Measurements from ENCODE around the gene DLG2. TPM values are rescaled to one million over a fixed set of nuclear protein-coding genes. Genes with fewer than 3 reads are reported as not detected.

Gene DLG2
- total RNA-seq, 1 donor: 1.3 TPM

- DNase-seq (ENCODE audit: low read depth): no peak
- H3K4me3 ChIP-seq (ENCODE audit: low read depth, low read length): no peak overlapping the region
- TF ChIP-seq, protein P1, sequence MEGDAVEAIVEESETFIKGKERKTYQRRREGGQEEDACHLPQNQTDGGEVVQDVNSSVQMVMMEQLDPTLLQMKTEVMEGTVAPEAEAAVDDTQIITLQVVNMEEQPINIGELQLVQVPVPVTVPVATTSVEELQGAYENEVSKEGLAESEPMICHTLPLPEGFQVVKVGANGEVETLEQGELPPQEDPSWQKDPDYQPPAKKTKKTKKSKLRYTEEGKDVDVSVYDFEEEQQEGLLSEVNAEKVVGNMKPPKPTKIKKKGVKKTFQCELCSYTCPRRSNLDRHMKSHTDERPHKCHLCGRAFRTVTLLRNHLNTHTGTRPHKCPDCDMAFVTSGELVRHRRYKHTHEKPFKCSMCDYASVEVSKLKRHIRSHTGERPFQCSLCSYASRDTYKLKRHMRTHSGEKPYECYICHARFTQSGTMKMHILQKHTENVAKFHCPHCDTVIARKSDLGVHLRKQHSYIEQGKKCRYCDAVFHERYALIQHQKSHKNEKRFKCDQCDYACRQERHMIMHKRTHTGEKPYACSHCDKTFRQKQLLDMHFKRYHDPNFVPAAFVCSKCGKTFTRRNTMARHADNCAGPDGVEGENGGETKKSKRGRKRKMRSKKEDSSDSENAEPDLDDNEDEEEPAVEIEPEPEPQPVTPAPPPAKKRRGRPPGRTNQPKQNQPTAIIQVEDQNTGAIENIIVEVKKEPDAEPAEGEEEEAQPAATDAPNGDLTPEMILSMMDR (IDR thresholded peaks at IDR 0.05; ENCODE audit: insufficient read depth, low read depth, low read length): no peak
Observed at GRCh38 chr11:83706566-83706965, 1920.6 kb downstream of the DLG2 start.

GRCh38 chr11:83702796-83703195 is 1924.3 kb downstream of the DLG2 start:
- no peak for DNase-seq (ENCODE audit: low read depth)
- TF ChIP-seq, protein P1 (IDR thresholded peaks at IDR 0.05; ENCODE audit: insufficient read depth, low read depth, low read length): no peak

GRCh38 chr11:83697518-83697917 is 1929.6 kb downstream of the DLG2 start:
- no peak for DNase-seq (ENCODE audit: low read depth)
- TF ChIP-seq, protein P1 (IDR thresholded peaks at IDR 0.05; ENCODE audit: insufficient read depth, low read depth, low read length): no peak
- no peak overlapping the region for H3K4me3 ChIP-seq (ENCODE audit: low read depth, low read length)

More at GRCh38 chr11:83702796-83703195, 1924.3 kb downstream of the DLG2 start:
- no peak overlapping the region for H3K4me3 ChIP-seq (ENCODE audit: low read depth, low read length)

DNA sequence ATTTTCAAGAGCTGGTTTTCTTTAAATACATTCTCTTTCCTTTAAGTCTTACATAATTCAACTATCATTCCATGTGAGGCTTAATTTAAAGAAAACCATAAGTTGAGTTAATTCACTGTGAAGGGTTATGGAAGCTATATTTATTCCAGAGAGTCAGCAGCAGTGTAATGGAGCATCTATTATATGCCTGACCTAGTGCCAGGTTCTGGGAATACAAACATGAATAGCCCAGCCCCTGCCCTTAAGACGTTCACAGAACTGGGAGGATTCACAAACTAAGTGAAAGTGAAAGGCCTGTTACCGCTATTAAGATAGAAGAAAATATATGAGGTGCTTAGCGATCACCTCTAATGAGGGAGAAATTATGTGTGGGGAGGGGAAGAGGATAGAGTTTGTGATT is 1932.1 kb downstream of the DLG2 start:
- H3K4me3 ChIP-seq (ENCODE audit: low read depth, low read length): no peak overlapping the region
- no peak for DNase-seq (ENCODE audit: low read depth)
- TF ChIP-seq, protein P1 (IDR thresholded peaks at IDR 0.05; ENCODE audit: insufficient read depth, low read depth, low read length): no peak

- TF ChIP-seq, protein P1 (IDR thresholded peaks at IDR 0.05; ENCODE audit: insufficient read depth, low read depth, low read length): no peak
- no peak overlapping the region for H3K4me3 ChIP-seq (ENCODE audit: low read depth, low read length)
- no peak for DNase-seq (ENCODE audit: low read depth)
Observed at GRCh38 chr11:83694191-83694910, 1932.8 kb downstream of the DLG2 start.

DNA sequence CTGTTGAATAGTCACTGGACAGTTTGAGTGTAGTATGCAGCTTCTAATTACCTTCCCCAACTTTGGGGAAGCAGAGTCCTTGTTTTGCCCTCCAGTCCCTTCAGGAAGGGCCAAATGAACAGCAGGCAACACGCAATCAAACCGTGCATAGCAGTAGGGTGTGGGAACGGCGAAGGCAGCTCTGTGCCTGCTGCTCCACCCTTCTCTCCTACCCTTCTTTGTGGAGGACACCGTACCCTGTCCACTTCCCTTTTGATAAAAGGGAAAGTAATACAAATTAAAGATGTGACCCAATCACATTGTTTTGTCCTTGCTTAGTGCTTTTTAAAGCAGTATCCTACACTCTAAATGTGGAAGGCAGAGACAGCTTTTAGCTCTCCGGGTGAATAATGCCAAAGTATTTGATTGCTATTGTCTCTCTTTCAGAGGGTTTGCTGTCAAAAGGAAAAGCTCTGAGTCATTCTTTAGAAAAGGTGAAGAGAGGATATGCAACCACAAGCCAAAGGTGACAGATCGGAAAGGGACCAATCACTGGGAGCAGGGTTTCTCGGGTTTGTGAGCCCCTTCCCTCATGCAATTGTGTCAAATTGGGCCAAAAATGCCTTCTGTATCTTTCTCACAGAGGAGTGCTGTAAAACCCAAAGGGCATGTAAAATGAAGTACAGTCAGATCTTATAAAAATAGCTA is 1933.7 kb downstream of the DLG2 start:
- TF ChIP-seq, protein P1 (IDR thresholded peaks at IDR 0.05; ENCODE audit: insufficient read depth, low read depth, low read length): no peak
- DNase-seq (ENCODE audit: low read depth): no peak
- no peak overlapping the region for H3K4me3 ChIP-seq (ENCODE audit: low read depth, low read length)
